Endothelial cell (in vitro differentiated cells): ENCODE data around the gene EME2. TPM values are rescaled to one million over a fixed set of nuclear protein-coding genes. Genes with fewer than 3 reads are reported as not detected.
A peak's percentile ranks its signal among the peaks of the same experiment; 100 is the strongest.
"Not testable (repeated sequence)": the region's sequence is repeated elsewhere in the genome, so short reads cannot be mapped to it uniquely, and the experiment has no call there.

Source experiments
- DNase-seq: peaks from one replicate; pipeline ENCODE4 v3.0.0; 2021; ENCODE audit warnings: low spot score
- H3K27ac Mint-ChIP-seq: one replicate; pipeline ENCODE4 v1.8.0; 2021; ENCODE audit warnings: mixed read lengths, inconsistent platforms; ENCODE audit not compliant: unreplicated experiment
- H3K27me3 Mint-ChIP-seq: one replicate; pipeline ENCODE4 v1.8.0; 2021; ENCODE audit warnings: mild to moderate bottlenecking, moderate library complexity, mixed read lengths, inconsistent platforms; ENCODE audit not compliant: unreplicated experiment
- H3K36me3 Mint-ChIP-seq: one replicate; pipeline ENCODE4 v1.8.0; 2021; ENCODE audit warnings: mild to moderate bottlenecking, low read depth, mixed read lengths, inconsistent platforms; ENCODE audit not compliant: unreplicated experiment
- H3K4me1 Mint-ChIP-seq: one replicate; pipeline ENCODE4 v1.8.0; 2021; ENCODE audit warnings: mild to moderate bottlenecking, mixed read lengths, inconsistent platforms; ENCODE audit not compliant: unreplicated experiment
- H3K4me3 Mint-ChIP-seq: one replicate; pipeline ENCODE4 v1.8.0; 2021; ENCODE audit warnings: mild to moderate bottlenecking, mixed read lengths, inconsistent platforms; ENCODE audit not compliant: unreplicated experiment
- H3K9me3 Mint-ChIP-seq: one replicate; pipeline ENCODE4 v1.8.0; 2021; ENCODE audit warnings: mixed read lengths, inconsistent platforms; ENCODE audit not compliant: unreplicated experiment
- CTCF ChIP-seq: fragments of 200-600 bp; sonication (generic); IDR thresholded peaks from one replicate; pipeline ENCODE4 v1.5.0; 2021; ENCODE audit warnings: antibody characterized with exemption; ENCODE audit not compliant: unreplicated experiment
- total RNA-seq: library from RNA; stranded (reverse); fragmentation: NEBNext Ultra II Directional; extraction: Animal tissue kit (Norgen Biotek cat#: 25700); gene quantifications from one replicate; pipeline ENCODE4 v1.2.1, GENCODE V29; 2021; ENCODE audit not compliant: unreplicated experiment

Gene EME2
- total RNA-seq, 1 donor from 2014 or later: 25.4 TPM

DNA sequence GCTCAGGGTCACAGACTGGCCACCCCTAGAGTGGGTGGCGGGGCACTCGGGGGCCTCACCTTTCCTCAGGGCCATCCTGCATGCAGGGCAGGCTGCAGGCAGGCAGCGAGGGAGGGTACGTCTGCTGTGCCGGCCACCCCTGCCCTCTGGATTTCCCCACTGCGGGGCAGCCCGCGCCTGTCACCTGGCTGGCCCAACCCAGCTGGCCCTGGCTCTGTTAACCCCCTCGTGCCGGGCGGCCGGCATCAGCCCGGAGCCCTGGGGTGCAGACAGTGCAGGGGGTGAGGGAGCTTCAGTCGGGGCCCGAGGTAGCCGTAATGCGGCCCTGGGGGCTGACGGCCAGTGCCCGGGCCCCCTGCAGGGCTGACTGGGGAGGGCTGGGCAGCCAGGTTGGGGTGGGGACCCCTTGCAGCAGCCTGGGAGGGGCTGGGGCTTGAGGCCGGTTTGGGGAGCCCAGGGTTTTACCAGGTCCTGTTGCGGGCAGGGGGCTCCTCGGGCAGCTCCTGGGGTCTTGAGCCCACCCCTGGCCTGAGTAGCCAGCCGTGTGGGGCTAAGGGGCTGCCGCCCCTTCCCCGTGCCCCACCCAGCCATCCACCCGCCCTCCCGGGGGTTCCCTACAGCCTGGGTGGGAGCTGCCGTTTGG lies 21.1 kb downstream of the EME2 start, which contains the start of gene IGFALS:
IGFALS (minus strand) TSS at position 128 of the 643 bp plus-strand sequence; CDS start at position 75, 53 bp downstream.
- H3K36me3 Mint-ChIP-seq: peaks cover 8% of the 10 kb centered on the region
- no peaks in the 10 kb centered on the region for H3K4me1 Mint-ChIP-seq
- no peak for TF ChIP-seq CTCF
- H3K4me3 Mint-ChIP-seq: no peak within 1 kb of the TSS
- no peaks in the 10 kb centered on the region for H3K27me3 Mint-ChIP-seq
- H3K27ac Mint-ChIP-seq: no peak within 1 kb of the TSS
- no peaks in the 10 kb centered on the region for H3K9me3 Mint-ChIP-seq
- DNase-seq: no peak

- Mint-ChIP-seq H3K4me1 (no peaks in the 10 kb centered on the region), H3K36me3 (peaks cover 10% of the 10 kb centered on the region), H3K9me3 (peaks cover 1% of the 10 kb centered on the region), H3K27ac (no peak overlapping the region), H3K4me3 (no peak overlapping the region), H3K27me3 (no peaks in the 10 kb centered on the region)
- no peak for DNase-seq
- no peak for TF ChIP-seq CTCF
Observed at GRCh38 chr16:1794221-1794871, 21.7 kb downstream of the EME2 start.

GRCh38 chr16:1794908-1795666 lies 22.5 kb downstream of the EME2 start:
- H3K9me3 Mint-ChIP-seq: peaks cover 4% of the 10 kb centered on the region
- no peak for TF ChIP-seq CTCF
- H3K36me3 Mint-ChIP-seq: peaks cover 15% of the 10 kb centered on the region
- H3K27ac Mint-ChIP-seq: no peak overlapping the region
- H3K4me3 Mint-ChIP-seq: no peak overlapping the region
- H3K27me3 Mint-ChIP-seq: no peaks in the 10 kb centered on the region
- H3K4me1 Mint-ChIP-seq: no peaks in the 10 kb centered on the region
- DNase-seq: no peak

GRCh38 chr16:1799263-1799662 lies 26.7 kb downstream of the EME2 start:
- not testable (repeated sequence) for H3K27me3 Mint-ChIP-seq, H3K27ac Mint-ChIP-seq, DNase-seq, H3K4me1 Mint-ChIP-seq, H3K9me3 Mint-ChIP-seq
- Mint-ChIP-seq H3K4me3 (peak overlapping the region; percentile 27), H3K36me3 (peaks cover 26% of the 10 kb centered on the region)

DNA sequence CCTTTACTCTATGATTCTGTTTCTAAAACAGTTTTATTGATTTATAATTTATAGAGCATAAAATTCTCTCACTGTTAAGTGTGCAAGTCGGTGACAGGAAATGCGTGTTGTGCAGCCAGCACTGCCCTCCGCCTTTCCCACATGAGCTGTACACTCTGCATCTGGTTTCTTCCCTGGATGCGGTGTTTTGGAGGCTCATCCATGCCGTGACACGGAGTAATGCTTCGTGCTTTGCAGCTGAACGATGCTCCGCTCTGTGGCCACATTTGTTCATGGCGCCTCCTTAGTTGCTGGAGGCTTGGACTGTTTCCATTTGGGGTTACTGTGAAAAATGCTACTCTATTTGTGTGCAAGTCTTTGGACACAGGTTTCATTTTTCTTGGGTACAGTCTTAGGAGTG lies 28.1 kb downstream of the EME2 start:
- Mint-ChIP-seq H3K27ac (no peak overlapping the region), H3K27me3 (peaks cover 4% of the 10 kb centered on the region), H3K4me3 (peak overlapping the region; percentile 8), H3K4me1 (no peaks in the 10 kb centered on the region), H3K9me3 (peaks cover 9% of the 10 kb centered on the region), H3K36me3 (peaks cover 29% of the 10 kb centered on the region)
- DNase-seq: no peak
- TF ChIP-seq CTCF: no peak
